CD14-positive monocyte (primary cell): ENCODE results near the gene TM7SF3. TPM values are rescaled to one million over a fixed set of nuclear protein-coding genes. Genes with fewer than 3 reads are reported as not detected.

ENCODE experiments used
- DNase-seq, 3 donors: peaks; one replicate each; pipeline ENCODE4 v3.0.0-alpha.2; 2011 to 2022
- H2AFZ ChIP-seq: 2 replicates; pipeline ENCODE4 v1.6.0; 2012; ENCODE audit warnings: mild to moderate bottlenecking, low read depth, low read length, inconsistent platforms; ENCODE audit not compliant: insufficient read depth, poor library complexity, severe bottlenecking
- H3K27ac ChIP-seq, 2 donors: 1 replicate in 1 of 2; 2 replicates in 1 of 2; pipeline ENCODE4 v1.5.1; 2012 to 2013; ENCODE audit warnings: low read length in 2 of 2, control low read depth in 1 of 2, inconsistent platforms in 1 of 2, low read depth in 1 of 2, mild to moderate bottlenecking in 1 of 2
- H3K27me3 ChIP-seq, 2 donors: one replicate each; pipeline versions ENCODE4 v1.6.0 to v1.6.1; 2011 to 2013; ENCODE audit warnings: low read length in 2 of 2; ENCODE audit not compliant: control insufficient read depth in 2 of 2, insufficient read depth in 2 of 2
- H3K36me3 ChIP-seq, 2 donors: replicated peaks in 1 of 2; 1 replicate in 1 of 2; 2 replicates in 1 of 2; pipeline versions ENCODE4 v1.5.1 to v1.6.1; 2012 to 2013; ENCODE audit warnings: low read length in 2 of 2, control low read depth in 1 of 2, inconsistent platforms in 1 of 2, mild to moderate bottlenecking in 1 of 2; ENCODE audit not compliant: insufficient read depth in 2 of 2, control insufficient read depth in 1 of 2
- H3K4me1 ChIP-seq, 2 donors: 1 replicate in 1 of 2; 2 replicates in 1 of 2; pipeline versions ENCODE4 v1.5.1 to v1.6.1; 2012 to 2013; ENCODE audit warnings: low read length in 2 of 2, control low read depth in 1 of 2, inconsistent platforms in 1 of 2, mild to moderate bottlenecking in 1 of 2, moderate library complexity in 1 of 2; ENCODE audit not compliant: insufficient read depth in 2 of 2, control insufficient read depth in 1 of 2
- H3K4me2 ChIP-seq: replicated peaks from 2 replicates; pipeline ENCODE3; 2012; ENCODE audit warnings: low read length, moderate library complexity, mild to moderate bottlenecking; ENCODE audit not compliant: poor library complexity, severe bottlenecking; ENCODE audit errors: extremely low read depth
- H3K4me3 ChIP-seq, 3 experiments: fragments of 200-600 bp in 1 of 3; sonication (generic) in 1 of 3; replicated peaks in 1 of 3; 1 replicate in 2 of 3; 2 replicates in 1 of 3; pipeline ENCODE4 v1.5.1; 2011 to 2013; ENCODE audit warnings: low read length in 3 of 3, mild to moderate bottlenecking in 3 of 3, control low read depth in 2 of 3, low read depth in 2 of 3, inconsistent platforms in 1 of 3, moderate library complexity in 1 of 3
- H3K79me2 ChIP-seq: 2 replicates; pipeline ENCODE4 v1.6.0; 2012; ENCODE audit warnings: mild to moderate bottlenecking, control low read depth, inconsistent platforms, low read length, moderate library complexity; ENCODE audit not compliant: insufficient read depth
- H3K9ac ChIP-seq: 2 replicates; pipeline ENCODE4 v1.6.0; 2017; ENCODE audit warnings: low read length, mild to moderate bottlenecking; ENCODE audit not compliant: insufficient read depth, poor library complexity, severe bottlenecking
- H3K9me3 ChIP-seq, 2 donors: replicated peaks in 1 of 2; 1 replicate in 1 of 2; 2 replicates in 1 of 2; pipeline versions ENCODE4 v1.5.1 to v1.6.1; 2012 to 2013; ENCODE audit warnings: low read length in 2 of 2, control low read depth in 1 of 2; ENCODE audit not compliant: control insufficient read depth in 1 of 2, insufficient read depth in 1 of 2
- H4K20me1 ChIP-seq: 2 replicates; pipeline ENCODE4 v1.6.0; 2012; ENCODE audit warnings: mild to moderate bottlenecking, low read length, control low read depth, moderate library complexity; ENCODE audit not compliant: insufficient read depth
- H3K27ac Mint-ChIP-seq, 7 donors: one replicate each; pipeline ENCODE4 v1.8.0; 2020; ENCODE audit warnings: mild to moderate bottlenecking in 7 of 7, mixed read lengths in 7 of 7, moderate library complexity in 6 of 7, inconsistent platforms in 2 of 7
- H3K27me3 Mint-ChIP-seq, 3 donors: one replicate each; pipeline ENCODE4 v1.8.0; 2021 to 2022; ENCODE audit warnings: low read depth in 3 of 3, mild to moderate bottlenecking in 3 of 3, mixed read lengths in 3 of 3, moderate library complexity in 3 of 3, inconsistent platforms in 1 of 3
- H3K36me3 Mint-ChIP-seq, 2 donors: one replicate each; pipeline ENCODE4 v1.8.0; 2020; ENCODE audit warnings: mixed read lengths in 2 of 2, inconsistent platforms in 1 of 2, mild to moderate bottlenecking in 1 of 2
- H3K4me1 Mint-ChIP-seq: one replicate; pipeline ENCODE4 v1.8.0; 2020; ENCODE audit warnings: mild to moderate bottlenecking, mixed read lengths
- H3K4me3 Mint-ChIP-seq, 2 donors: one replicate each; pipeline ENCODE4 v1.8.0; 2020; ENCODE audit warnings: mild to moderate bottlenecking in 2 of 2, mixed read lengths in 2 of 2, moderate library complexity in 1 of 2
- H3K9me3 Mint-ChIP-seq, 7 donors: one replicate each; pipeline ENCODE4 v1.8.0; 2020 to 2022; ENCODE audit warnings: mixed read lengths in 7 of 7, mild to moderate bottlenecking in 6 of 7, moderate library complexity in 6 of 7, inconsistent platforms in 2 of 7
- CTCF ChIP-seq: fragments of 200-600 bp; IDR thresholded peaks from one replicate; pipeline ENCODE4 v1.8.0; 2022; ENCODE audit warnings: antibody characterized with exemption, mild to moderate bottlenecking
- WGBS: methylation state at CpG from one replicate; pipeline ENCODE4 v1.1.5; 2013; ENCODE audit warnings: missing lambda C conversion rate; ENCODE audit not compliant: insufficient coverage; 5-methylcytosine and 5-hydroxymethylcytosine counted together
- intact Hi-C, 2 donors: fragments of 100-400 bp; cut with micrococcal nuclease; formaldehyde crosslinking; loops; one replicate each; pipeline versions ENCODE4 v1.15.0 to v1.15.1; 2023
- polyA plus RNA-seq, 3 donors: library from polyadenylated mRNA; depleted of rRNA in 1 of 3; unstranded in 2 of 3; stranded (reverse) in 1 of 3; fragments of 300-500 nt in 2 of 3; fragments of >200 nt in 1 of 3; fragmentation: Illumina TruSeq in 2 of 3; gene quantifications; 1 replicate in 2 of 3; 2 replicates in 1 of 3; pipeline ENCODE4 v1.2.3, GENCODE V29; 2012 to 2021

The TM7SF3 gene
- polyA plus RNA-seq, 3 donors = 36.3 to 85.9 (median 71.7) TPM

GRCh38 chr12:27025116-27025515 is 10.9 kb upstream of the TM7SF3 start:
- Histone ChIP-seq H3K27me3 (no peaks in the 10 kb centered on the region), H3K36me3 (peaks cover 29 to 41% of the 10 kb centered on the region in 2 donors), H3K79me2 (peaks cover 45% of the 10 kb centered on the region), H3K27ac (no peak overlapping the region), H3K4me1 (peaks cover 18 to 26% of the 10 kb centered on the region in 2 donors), H2AFZ (no peak overlapping the region), H4K20me1 (no peaks in the 10 kb centered on the region), H3K4me2 (no peak overlapping the region), H3K9me3 (no peaks in the 10 kb centered on the region), H3K9ac (no peak overlapping the region), H3K4me3 (no peak overlapping the region)
- Mint-ChIP-seq H3K27ac (no peak overlapping the region), H3K27me3 (peaks cover 0 to 7% (median 0%) of the 10 kb centered on the region in 3 donors), H3K9me3 (peaks cover 0 to 2% (median 0%) of the 10 kb centered on the region in 7 donors), H3K36me3 (peaks cover 24 to 32% of the 10 kb centered on the region in 2 donors), H3K4me1 (peaks cover 39% of the 10 kb centered on the region), H3K4me3 (no peak overlapping the region)
- DNase-seq = no peak
- 100% methylated on average over 1 of the region's 1 CpG for WGBS
- intact Hi-C loops = loop anchor here in 1 of 2 donors (10.0 kb wide), 1 partner anchor 210 kb away; no protein-coding TSS in a partner anchor
- no peak for TF ChIP-seq CTCF

- Mint-ChIP-seq H3K4me1 (peaks cover 39% of the 10 kb centered on the region), H3K27me3 (peaks cover 0 to 7% (median 0%) of the 10 kb centered on the region in 3 donors), H3K27ac (no peak overlapping the region), H3K9me3 (peaks cover 0 to 2% (median 0%) of the 10 kb centered on the region in 7 donors), H3K4me3 (no peak overlapping the region), H3K36me3 (peaks cover 17 to 23% of the 10 kb centered on the region in 2 donors)
- Histone ChIP-seq H2AFZ (no peak overlapping the region), H3K9me3 (no peaks in the 10 kb centered on the region), H3K9ac (no peak overlapping the region), H3K27me3 (no peaks in the 10 kb centered on the region), H3K4me3 (no peak overlapping the region), H3K4me2 (no peak overlapping the region), H3K79me2 (peaks cover 45% of the 10 kb centered on the region), H4K20me1 (no peaks in the 10 kb centered on the region), H3K36me3 (peaks cover 20 to 32% of the 10 kb centered on the region in 2 donors), H3K4me1 (peaks cover 18 to 26% of the 10 kb centered on the region in 2 donors), H3K27ac (no peak overlapping the region)
- no peak for TF ChIP-seq CTCF
- no CpG with 5 or more reads among the region's 1 CpG for WGBS
- no peak for DNase-seq
- intact Hi-C loops = loop anchor here in 1 of 2 donors (10.0 kb wide), 1 partner anchor 211 kb away; no protein-coding TSS in a partner anchor
Observed at GRCh38 chr12:27024291-27024690, 10.1 kb upstream of the TM7SF3 start.
